Hypothalamus (tissue), 51 donors: Measurements from ENCODE around the gene POLR2B.
A peak's percentile ranks its signal among the peaks of the same experiment; 100 is the strongest.
"Not testable (repeated sequence)": the region's sequence is repeated elsewhere in the genome, so short reads cannot be mapped to it uniquely, and the experiment has no call there.

Source experiments
- DNase-seq, 51 donors: peaks; one replicate each; lab custom pipeline; 2025; lab: John Stamatoyannopoulos, UW

POLR2B gene

GRCh38 chr4:56978750-56979303 lies at the start of gene POLR2B:
TSS of gene POLR2B (plus strand) at chr4:56978896. CDS start at chr4:56978986, 90 bp downstream.
- DNase-seq, result peak; percentile 59 to 94 (median 86)

DNA sequence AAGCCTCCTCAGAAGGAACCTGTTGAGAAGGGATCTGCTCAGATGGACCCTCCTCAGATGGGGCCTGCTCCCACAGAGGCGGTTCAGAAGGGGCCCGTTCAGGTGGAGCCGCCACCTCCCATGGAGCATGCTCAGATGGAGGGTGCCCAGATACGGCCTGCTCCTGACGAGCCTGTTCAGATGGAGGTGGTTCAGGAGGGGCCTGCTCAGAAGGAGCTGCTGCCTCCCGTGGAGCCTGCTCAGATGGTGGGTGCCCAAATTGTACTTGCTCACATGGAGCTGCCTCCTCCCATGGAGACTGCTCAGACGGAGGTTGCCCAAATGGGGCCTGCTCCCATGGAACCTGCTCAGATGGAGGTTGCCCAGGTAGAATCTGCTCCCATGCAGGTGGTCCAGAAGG lies 48.1 kb upstream of the POLR2B start:
- DNase-seq, result no peak

DNA sequence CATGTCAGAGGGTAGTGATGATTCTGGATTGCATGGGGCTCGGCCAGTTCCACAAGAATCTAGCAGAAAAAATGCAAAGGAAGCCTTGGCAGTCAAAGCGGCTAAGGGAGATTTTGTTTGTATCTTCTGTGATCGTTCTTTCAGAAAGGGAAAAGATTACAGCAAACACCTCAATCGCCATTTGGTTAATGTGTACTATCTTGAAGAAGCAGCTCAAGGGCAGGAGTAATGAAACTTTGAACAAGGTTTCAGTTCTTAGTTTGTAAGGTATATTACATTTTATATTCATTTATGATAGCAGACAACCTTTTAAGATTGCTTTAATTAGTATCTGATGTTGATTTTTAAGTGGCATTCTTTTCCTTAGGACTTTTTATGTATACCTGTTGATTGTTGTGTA lies 46.8 kb upstream of the POLR2B start:
- DNase-seq, result no peak

GRCh38 chr4:56937262-56937661 lies 41.4 kb upstream of the POLR2B start:
- no peak for DNase-seq

DNA sequence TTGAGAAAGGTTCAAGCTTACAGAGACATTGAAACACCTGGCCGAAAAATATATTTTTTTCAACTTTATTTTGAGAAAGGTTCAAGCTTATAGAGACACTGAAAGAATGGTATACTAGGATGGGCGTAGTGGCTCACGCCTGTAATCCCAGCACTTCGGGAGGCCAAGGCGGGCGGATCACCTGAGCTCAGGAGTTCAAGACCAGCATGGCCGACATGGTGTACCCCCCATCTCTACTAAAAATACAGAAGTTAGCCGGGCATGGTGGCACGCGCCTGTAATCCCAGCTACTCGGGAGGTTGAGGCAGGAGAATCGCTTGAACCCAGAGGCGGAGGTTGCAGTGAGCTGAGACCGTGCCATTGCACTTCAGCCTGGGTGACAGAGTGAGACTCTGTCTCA lies 38.9 kb upstream of the POLR2B start:
- DNase-seq, result not testable (repeated sequence)

- no peak for DNase-seq
These were observed 38.3 kb upstream of the POLR2B start for GRCh38 chr4:56940403-56940802.

DNA sequence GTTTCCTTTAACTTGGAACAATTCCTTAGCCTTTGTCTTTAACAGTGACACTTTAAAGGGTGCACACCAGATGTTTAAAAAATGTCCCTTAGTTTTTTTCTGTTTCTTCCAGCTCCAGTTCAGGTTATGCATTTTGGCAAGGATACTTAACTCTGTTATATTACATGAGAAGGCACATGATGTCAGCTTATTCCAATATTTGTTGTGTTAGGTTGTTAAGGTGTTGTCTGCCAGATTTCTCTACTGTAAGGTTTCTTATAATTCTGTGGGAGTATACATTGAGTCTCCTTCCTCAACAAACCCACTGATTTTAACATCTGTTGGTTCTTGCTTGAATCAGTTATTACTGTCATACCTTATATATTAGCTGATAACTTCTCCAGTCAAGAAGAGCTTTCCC lies 37.7 kb upstream of the POLR2B start:
- DNase-seq, result no peak

DNA sequence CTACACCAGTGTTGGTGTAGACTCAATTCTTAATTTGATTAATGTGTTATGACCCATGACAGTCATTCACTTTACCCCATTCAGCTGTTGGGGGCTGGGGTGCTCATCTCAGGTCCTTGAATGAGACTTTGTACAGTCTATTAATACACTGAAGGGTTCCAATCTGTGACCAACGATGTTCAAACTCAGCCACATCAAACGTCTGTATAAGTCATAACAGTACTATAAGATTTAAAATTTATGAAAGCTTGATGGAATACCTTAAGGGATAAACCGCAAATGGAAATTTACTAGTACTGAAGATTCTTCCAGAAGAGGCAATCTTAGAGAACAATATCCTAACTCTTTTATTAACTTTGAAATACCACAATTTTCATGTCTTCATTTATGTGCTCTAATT lies 37.3 kb upstream of the POLR2B start:
- DNase-seq, result no peak

DNA sequence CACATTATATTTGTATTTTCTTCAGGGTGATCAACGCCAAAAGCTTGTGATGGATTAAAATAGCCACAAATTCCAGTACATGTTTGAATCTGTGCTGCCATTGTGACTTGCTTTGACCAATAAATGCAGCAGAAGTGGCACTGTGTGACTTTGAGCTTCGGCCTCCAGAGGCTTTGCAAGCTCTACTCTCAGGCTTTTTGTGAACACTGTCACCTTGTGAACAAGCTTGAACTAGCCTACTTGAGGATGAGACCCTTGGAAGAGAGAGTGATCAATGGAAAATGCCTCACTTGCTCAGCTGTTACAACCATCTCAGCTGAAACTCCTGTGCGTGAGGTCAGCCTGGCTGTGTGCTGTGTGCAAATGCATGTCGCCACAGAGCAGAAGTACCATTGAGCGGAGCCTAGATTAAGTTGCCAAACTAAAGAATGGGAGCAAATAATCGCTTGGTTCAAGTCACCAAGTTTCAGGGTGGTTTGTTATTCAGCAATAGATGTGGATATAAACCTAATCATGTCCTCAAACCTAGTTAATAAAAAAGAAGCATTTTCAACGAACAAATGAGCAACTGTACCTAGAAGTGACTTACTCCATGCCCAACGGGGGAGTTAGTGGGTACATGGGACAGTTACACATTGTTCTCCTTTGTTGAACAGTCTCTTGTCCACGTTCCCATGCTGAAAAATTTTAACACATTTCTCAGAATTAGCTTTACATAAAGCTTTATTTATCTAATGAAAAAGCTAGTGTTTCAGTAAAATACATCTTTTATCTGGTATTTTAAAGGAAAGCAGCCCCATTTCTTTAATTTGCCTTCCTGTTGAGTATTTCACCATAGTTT lies 24.8 kb upstream of the POLR2B start:
- DNase-seq, result peak in 12 of 51 donors; percentile 1 to 58 (median 8)

DNA sequence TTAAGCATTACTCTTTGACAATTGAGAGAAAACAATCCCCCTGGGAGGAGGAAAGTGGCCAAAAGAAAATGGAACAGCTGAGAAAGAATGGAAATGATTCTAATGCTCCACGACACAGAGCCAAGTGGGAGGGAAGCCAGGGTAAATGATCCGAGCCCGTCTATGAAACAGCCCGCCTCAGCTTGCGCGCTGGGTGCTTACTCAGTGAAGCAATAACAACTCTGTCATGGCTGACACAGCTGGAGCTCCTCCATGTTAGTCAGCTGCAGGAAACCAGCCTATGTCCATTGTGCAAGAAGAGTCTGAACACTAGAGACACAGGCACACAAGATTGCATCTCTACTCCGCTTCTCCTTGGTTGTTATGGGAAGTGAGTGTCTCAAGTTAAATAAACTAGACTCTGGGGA lies 20.6 kb upstream of the POLR2B start:
- DNase-seq, result peak in 35 of 51 donors; percentile 1 to 77 (median 41)

DNA sequence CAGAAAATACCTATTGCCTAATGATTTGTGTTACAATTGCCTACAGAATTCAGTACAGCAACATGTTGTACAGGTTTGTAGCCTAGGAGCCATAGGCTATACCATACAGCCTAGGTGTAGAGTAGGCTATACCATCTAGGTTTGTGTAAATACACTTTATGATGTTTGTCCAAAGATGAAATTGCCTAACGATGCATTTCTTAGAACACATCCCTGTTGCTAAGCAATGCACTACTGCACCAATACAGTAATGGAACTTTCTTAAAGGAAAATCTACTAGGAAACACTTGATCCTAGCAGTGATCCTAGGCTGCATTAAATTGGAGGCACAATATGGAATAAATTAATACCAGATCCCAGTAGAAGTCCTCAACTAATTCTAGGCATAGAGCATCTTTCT lies 19.6 kb upstream of the POLR2B start:
- no peak for DNase-seq

GRCh38 chr4:56961107-56961500 lies 17.6 kb upstream of the POLR2B start:
- no peak for DNase-seq

DNA sequence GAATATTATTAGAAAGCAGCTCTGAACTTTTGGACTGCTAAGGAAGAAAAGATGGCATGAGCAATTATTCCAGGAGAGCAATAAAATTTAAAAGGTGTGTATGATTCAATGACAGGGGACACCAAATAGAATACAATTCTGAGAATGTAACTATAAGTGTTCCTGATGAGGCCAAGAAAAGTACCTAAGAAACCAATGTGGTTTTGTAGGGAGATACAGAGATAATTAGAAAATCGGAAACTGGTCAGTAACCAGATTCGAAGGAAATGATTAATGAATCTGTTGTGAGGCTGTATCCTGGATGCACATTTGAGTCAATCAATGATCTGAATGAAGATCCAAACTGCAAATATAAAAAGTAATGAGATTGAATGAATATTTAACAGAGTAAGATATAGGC lies 7.3 kb upstream of the POLR2B start:
- no peak for DNase-seq

DNA sequence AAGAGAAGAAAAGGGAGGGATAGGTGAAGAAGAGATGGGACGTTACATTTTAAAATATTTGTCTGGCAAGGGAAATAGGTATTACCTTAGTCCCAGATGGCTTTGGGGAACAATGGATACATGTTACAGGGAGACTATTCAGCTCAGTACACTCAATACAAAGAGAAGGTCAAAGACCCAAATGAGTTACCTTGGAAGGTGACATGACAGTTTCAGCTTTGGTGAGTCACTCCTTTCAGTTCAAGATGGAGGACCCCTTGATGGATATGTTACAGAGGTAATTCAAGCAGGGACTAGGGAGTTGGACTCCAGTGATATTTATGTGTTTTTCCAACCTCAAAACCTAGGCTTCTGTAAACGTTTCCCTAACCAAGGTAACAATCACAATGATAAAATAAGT lies 6.3 kb upstream of the POLR2B start:
- no peak for DNase-seq

GRCh38 chr4:56972809-56973208 lies 5.9 kb upstream of the POLR2B start:
- DNase-seq, result no peak

GRCh38 chr4:56973336-56973735 lies 5.4 kb upstream of the POLR2B start:
- DNase-seq, result no peak

- DNase-seq, result peak in 4 of 51 donors; percentile 24 to 39 (median 27)
These were observed 2.3 kb upstream of the POLR2B start for GRCh38 chr4:56976283-56976836.

- DNase-seq, result peak in 14 of 51 donors; percentile 17 to 67 (median 55)
These were observed 1.8 kb upstream of the POLR2B start for GRCh38 chr4:56976837-56977320.

GRCh38 chr4:56977321-56978012 lies 1.2 kb upstream of the POLR2B start, which contains the start of gene NOA1:
TSS of gene NOA1 (minus strand) at chr4:56977606. CDS start at chr4:56977585, 21 bp downstream.
- peak; percentile 78 to 99 (median 94) for DNase-seq

DNA sequence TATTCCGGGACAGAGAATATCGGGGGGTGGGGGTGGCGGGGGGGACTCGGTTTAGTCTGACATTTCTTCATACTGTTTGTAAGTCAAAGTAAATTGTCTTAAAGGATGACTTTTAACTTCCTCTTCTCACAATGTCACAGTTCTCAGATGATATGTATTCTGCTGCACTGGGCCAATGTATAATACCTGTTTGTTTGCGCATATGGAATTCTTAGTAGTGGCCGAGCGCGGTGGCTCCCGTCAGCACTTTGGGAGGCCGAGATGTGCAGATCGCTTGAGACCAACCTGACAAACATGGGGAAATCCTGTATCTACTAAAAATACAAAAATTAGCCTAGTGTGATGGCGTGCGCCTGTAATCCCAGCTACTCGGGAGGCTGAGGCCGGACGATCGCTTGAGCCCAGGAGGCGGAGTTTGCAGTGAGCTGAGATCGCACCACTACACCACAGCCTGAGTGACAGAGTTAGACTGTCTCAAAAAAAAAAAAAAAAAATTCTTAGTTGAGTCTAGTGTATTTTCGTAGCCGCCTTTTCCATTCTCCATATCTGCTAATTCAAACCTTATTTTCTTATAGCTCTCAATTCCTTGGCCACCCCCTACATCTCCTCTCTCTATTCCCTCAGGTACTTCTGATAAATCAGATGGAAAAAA lies 851 bp downstream of the POLR2B start:
- DNase-seq, result peak in 1 of 51 donors; percentile 1
